Nephron (organoid): Measurements from ENCODE around the gene MALRD1.

Source experiments
- H3K27ac Mint-ChIP-seq, 3 experiments: 2 replicates each; pipeline ENCODE4 v1.8.0; 2020; ENCODE audit warnings: mixed read lengths in 3 of 3, mild to moderate bottlenecking in 2 of 3, moderate library complexity in 1 of 3
- H3K27me3 Mint-ChIP-seq: 2 replicates; pipeline ENCODE4 v1.8.0; 2021; ENCODE audit warnings: low read depth, mild to moderate bottlenecking, moderate library complexity, mixed read lengths
- H3K36me3 Mint-ChIP-seq: 2 replicates; pipeline ENCODE4 v1.8.0; 2020; ENCODE audit warnings: low read depth, mixed read lengths
- H3K4me1 Mint-ChIP-seq: 2 replicates; pipeline ENCODE4 v1.8.0; 2020; ENCODE audit warnings: mixed read lengths
- H3K4me3 Mint-ChIP-seq, 3 experiments: 2 replicates each; pipeline ENCODE4 v1.8.0; 2020; ENCODE audit warnings: mild to moderate bottlenecking in 3 of 3, mixed read lengths in 3 of 3, moderate library complexity in 2 of 3
- H3K9me3 Mint-ChIP-seq: 2 replicates; pipeline ENCODE4 v1.8.0; 2020; ENCODE audit warnings: mixed read lengths
- TF ChIP-seq, protein P1 (sequence below), 3 experiments: fragments of 200-600 bp; sonication (generic); IDR thresholded peaks; one replicate each; pipeline ENCODE4 v1.5.0; 2021; ENCODE audit warnings: antibody characterized with exemption in 3 of 3; ENCODE audit not compliant: unreplicated experiment in 3 of 3

Gene MALRD1

DNA sequence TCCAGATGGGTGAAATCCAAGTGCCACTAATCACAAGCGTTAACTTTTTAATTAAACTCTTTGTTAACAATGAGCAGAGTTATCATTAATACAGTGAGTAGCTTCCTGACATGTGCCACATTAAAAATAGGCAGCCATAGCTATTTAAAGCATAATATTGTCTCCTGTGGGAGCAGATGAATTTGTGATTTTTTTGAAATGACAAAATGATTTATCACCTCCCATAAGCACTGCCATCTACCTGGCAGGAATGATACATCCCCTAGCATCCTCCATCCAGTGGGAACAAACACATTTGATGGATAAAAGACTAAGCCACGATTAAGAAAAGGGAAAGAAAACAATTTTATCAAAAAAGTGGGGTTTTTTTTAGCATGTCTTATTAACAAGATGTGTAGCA, 605.3 kb downstream of the MALRD1 start:
- Mint-ChIP-seq H3K27me3 (no peaks in the 10 kb centered on the region), H3K4me3 (no peak overlapping the region), H3K4me1 (peaks cover 5% of the 10 kb centered on the region), H3K27ac (no peak overlapping the region), H3K9me3 (peaks cover 3% of the 10 kb centered on the region), H3K36me3 (no peaks in the 10 kb centered on the region)
- TF ChIP-seq, protein P1, sequence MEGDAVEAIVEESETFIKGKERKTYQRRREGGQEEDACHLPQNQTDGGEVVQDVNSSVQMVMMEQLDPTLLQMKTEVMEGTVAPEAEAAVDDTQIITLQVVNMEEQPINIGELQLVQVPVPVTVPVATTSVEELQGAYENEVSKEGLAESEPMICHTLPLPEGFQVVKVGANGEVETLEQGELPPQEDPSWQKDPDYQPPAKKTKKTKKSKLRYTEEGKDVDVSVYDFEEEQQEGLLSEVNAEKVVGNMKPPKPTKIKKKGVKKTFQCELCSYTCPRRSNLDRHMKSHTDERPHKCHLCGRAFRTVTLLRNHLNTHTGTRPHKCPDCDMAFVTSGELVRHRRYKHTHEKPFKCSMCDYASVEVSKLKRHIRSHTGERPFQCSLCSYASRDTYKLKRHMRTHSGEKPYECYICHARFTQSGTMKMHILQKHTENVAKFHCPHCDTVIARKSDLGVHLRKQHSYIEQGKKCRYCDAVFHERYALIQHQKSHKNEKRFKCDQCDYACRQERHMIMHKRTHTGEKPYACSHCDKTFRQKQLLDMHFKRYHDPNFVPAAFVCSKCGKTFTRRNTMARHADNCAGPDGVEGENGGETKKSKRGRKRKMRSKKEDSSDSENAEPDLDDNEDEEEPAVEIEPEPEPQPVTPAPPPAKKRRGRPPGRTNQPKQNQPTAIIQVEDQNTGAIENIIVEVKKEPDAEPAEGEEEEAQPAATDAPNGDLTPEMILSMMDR (IDR thresholded peaks at IDR 0.05; ENCODE audit: unreplicated experiment in 3 of 3) = no peak

DNA sequence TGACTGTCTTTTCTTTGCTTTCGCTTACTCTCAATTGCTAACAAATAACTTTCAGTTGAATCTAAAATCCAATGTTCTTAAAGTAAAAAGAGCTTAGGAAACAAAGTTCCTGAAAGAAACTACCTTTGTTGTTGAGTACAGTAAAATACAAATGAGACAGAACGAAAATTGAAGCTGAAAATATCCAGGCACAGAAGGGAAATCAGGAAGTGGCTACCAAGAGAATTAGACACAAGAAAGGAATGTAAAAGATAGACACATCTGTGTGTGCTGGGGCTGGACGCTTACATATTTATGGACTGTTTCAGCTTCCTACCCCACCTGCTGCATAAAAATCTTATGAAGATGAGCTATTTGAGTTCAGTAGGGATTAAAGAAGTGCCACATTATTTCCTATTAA, 606.0 kb downstream of the MALRD1 start:
- TF ChIP-seq, protein P1 (IDR thresholded peaks at IDR 0.05; ENCODE audit: unreplicated experiment in 3 of 3) = no peak
- Mint-ChIP-seq H3K36me3 (no peaks in the 10 kb centered on the region), H3K27ac (peak overlapping the region in 2 of 3 experiments; percentile 5 to 9), H3K4me1 (peaks cover 5% of the 10 kb centered on the region), H3K27me3 (no peaks in the 10 kb centered on the region), H3K9me3 (peaks cover 3% of the 10 kb centered on the region), H3K4me3 (no peak overlapping the region)

DNA sequence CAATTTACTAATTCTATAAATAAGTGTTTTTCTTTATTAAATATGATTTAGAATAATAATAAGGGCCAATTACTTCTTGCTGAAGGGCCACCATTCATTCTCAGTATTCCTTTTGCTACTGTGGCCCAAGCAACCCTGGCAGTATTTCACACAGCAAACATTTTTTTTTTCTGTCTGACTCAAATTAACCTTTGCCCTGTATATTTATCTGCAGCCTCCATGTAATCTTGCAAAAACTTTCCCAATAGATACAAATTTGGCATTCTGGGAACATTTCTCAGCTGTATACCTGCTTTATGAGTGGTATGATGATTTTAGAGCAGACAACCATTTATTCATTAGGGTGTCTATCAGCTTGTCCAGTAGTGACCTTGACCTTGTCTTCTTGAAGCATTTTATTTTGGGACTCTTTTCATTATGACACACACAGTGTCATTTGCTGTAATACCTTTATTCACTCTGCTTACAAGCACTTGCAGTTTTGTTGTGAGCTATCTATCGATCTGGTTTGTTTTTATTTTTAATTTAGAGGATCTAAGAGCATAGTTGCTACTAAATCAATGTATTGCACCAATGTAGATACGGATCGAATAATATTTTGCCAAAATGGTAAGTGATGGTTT, 607.9 kb downstream of the MALRD1 start:
- H3K4me3 Mint-ChIP-seq = no peak overlapping the region
- no peak overlapping the region for H3K27ac Mint-ChIP-seq
- TF ChIP-seq, protein P1 (IDR thresholded peaks at IDR 0.05; ENCODE audit: unreplicated experiment in 3 of 3) = no peak
- H3K36me3 Mint-ChIP-seq = no peaks in the 10 kb centered on the region
- H3K4me1 Mint-ChIP-seq = peaks cover 5% of the 10 kb centered on the region
- H3K27me3 Mint-ChIP-seq = no peaks in the 10 kb centered on the region
- H3K9me3 Mint-ChIP-seq = no peaks in the 10 kb centered on the region

- Mint-ChIP-seq H3K27ac (no peak overlapping the region), H3K4me1 (peaks cover 5% of the 10 kb centered on the region), H3K9me3 (no peaks in the 10 kb centered on the region)
Observed at GRCh38 chr10:19658131-19658530, 609.5 kb downstream of the MALRD1 start.

DNA sequence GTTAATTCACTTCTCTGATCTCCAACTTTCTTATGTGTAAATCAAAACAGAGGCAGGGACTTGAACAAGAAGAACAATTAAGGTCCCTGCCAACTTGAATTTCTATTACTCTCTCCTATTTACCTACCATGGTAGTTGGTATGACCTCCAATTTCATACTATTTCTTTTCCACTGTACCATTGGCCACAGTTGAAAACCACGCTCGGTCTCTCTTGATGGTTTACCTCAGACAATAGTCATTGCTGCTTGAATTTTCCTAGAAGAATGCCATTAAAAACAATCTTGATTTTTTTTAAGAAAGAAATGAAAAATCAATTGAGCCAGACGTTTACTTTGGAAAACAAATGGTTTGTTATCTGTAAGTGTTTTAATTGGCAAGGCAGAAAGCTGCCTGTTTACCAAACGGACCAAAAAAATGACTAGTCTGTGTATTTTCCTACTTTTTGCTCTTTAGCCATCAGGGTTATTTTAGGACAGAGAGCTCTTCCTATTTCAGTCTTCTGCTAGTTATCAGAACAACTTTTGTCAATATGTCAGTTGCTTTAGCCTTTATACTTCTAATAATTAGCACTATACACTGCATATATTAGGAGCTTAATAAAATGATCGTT, 610.1 kb downstream of the MALRD1 start:
- Mint-ChIP-seq H3K27me3 (no peaks in the 10 kb centered on the region), H3K36me3 (no peaks in the 10 kb centered on the region), H3K4me1 (peaks cover 5% of the 10 kb centered on the region), H3K4me3 (no peak overlapping the region), H3K27ac (no peak overlapping the region), H3K9me3 (no peaks in the 10 kb centered on the region)
- TF ChIP-seq, protein P1 (IDR thresholded peaks at IDR 0.05; ENCODE audit: unreplicated experiment in 3 of 3) = no peak

More at GRCh38 chr10:19658131-19658530, 609.5 kb downstream of the MALRD1 start:
- H3K4me3 Mint-ChIP-seq = no peak overlapping the region
- H3K36me3 Mint-ChIP-seq = no peaks in the 10 kb centered on the region
- TF ChIP-seq, protein P1 (IDR thresholded peaks at IDR 0.05; ENCODE audit: unreplicated experiment in 3 of 3) = no peak
- H3K27me3 Mint-ChIP-seq = no peaks in the 10 kb centered on the region
